Fibroblast of villous mesenchyme (primary cell): ENCODE data around the gene COQ9. TPM values are rescaled to one million over a fixed set of nuclear protein-coding genes. Genes with fewer than 3 reads are reported as not detected.
A peak's percentile ranks its signal among the peaks of the same experiment; 100 is the strongest.

ENCODE experiments used
- DNase-seq: peaks from one replicate; pipeline ENCODE4 v3.0.0-alpha.2; 2010; ENCODE audit warnings: low read depth
- H3K4me3 ChIP-seq: 2 replicates; pipeline ENCODE4 v1.5.1; 2011; ENCODE audit warnings: low read depth, mild to moderate bottlenecking, low read length
- CTCF ChIP-seq: IDR thresholded peaks from 2 replicates; pipeline ENCODE4 v1.5.1; 2012; ENCODE audit warnings: low read depth, mild to moderate bottlenecking, low read length; ENCODE audit not compliant: insufficient read depth
- total RNA-seq: library from RNA; depleted of rRNA; stranded (reverse); fragments of >200 nt; gene quantifications from 2 replicates; pipeline ENCODE4 v1.2.3, GENCODE V29; 2012

Gene COQ9
- total RNA-seq, 1 donor, result 44.5 TPM

GRCh38 chr16:57480754-57481230 lies 33.5 kb downstream of the COQ9 start:
- no peak for TF ChIP-seq CTCF
- no peak for DNase-seq
- no peak overlapping the region for H3K4me3 ChIP-seq

- TF ChIP-seq CTCF, result no peak
- no peak for DNase-seq
- H3K4me3 ChIP-seq, result no peak overlapping the region
Observed at GRCh38 chr16:57481421-57481820, 34.1 kb downstream of the COQ9 start.

- no peak overlapping the region for H3K4me3 ChIP-seq
- no peak for DNase-seq
- no peak for TF ChIP-seq CTCF
Observed at GRCh38 chr16:57482845-57483545, 35.7 kb downstream of the COQ9 start.

GRCh38 chr16:57483725-57484514 lies 36.6 kb downstream of the COQ9 start:
- TF ChIP-seq CTCF, result no peak
- no peak overlapping the region for H3K4me3 ChIP-seq
- no peak for DNase-seq

GRCh38 chr16:57484515-57485005 lies 37.3 kb downstream of the COQ9 start:
- DNase-seq, result no peak
- no peak for TF ChIP-seq CTCF
- no peak overlapping the region for H3K4me3 ChIP-seq

- H3K4me3 ChIP-seq, result peak overlapping the region; percentile 90
- no peak for DNase-seq
- TF ChIP-seq CTCF, result no peak
Observed at GRCh38 chr16:57485091-57485915, 38.0 kb downstream of the COQ9 start.
